Measurements from ENCODE around the gene SPATA31D1.

The SPATA31D1 gene

DNA sequence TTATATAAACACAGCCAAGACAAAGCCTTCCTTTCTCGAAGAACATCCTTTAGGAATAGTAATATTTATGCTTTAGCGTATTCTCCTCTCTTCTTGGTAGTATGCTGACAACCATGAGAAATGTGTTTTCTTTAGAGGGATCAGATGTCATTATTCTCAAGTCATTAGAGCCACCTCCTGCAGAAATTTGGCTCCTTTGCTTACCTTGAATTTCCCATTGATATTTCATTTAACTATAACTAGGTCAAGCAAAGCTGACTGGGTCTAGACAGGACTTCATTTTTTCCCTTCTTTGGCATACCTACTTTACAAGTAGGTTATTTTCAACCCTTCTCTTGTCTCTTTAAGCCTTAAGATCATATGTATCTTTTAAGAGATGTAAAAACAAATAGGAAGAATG, 50.3 kb downstream of the SPATA31D1 start:
- Histone ChIP-seq H3K4me3 (ENCODE audit: low read depth, low read length) (no peak overlapping the region), H3K27me3 (ENCODE audit: insufficient read depth, low read depth, severe bottlenecking) (no peaks in the 10 kb centered on the region), H3K27ac (no peak overlapping the region), H3K9me3 (ENCODE audit: severe bottlenecking) (no peaks in the 10 kb centered on the region), H3K36me3 (no peaks in the 10 kb centered on the region)
- DNase-seq, result no peak
- TF ChIP-seq, protein P1, sequence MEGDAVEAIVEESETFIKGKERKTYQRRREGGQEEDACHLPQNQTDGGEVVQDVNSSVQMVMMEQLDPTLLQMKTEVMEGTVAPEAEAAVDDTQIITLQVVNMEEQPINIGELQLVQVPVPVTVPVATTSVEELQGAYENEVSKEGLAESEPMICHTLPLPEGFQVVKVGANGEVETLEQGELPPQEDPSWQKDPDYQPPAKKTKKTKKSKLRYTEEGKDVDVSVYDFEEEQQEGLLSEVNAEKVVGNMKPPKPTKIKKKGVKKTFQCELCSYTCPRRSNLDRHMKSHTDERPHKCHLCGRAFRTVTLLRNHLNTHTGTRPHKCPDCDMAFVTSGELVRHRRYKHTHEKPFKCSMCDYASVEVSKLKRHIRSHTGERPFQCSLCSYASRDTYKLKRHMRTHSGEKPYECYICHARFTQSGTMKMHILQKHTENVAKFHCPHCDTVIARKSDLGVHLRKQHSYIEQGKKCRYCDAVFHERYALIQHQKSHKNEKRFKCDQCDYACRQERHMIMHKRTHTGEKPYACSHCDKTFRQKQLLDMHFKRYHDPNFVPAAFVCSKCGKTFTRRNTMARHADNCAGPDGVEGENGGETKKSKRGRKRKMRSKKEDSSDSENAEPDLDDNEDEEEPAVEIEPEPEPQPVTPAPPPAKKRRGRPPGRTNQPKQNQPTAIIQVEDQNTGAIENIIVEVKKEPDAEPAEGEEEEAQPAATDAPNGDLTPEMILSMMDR (IDR thresholded peaks at IDR 0.05; ENCODE audit: low read depth, low read length), result no peak
